ENCODE measurements around the gene BICD1.

BICD1 gene

DNA sequence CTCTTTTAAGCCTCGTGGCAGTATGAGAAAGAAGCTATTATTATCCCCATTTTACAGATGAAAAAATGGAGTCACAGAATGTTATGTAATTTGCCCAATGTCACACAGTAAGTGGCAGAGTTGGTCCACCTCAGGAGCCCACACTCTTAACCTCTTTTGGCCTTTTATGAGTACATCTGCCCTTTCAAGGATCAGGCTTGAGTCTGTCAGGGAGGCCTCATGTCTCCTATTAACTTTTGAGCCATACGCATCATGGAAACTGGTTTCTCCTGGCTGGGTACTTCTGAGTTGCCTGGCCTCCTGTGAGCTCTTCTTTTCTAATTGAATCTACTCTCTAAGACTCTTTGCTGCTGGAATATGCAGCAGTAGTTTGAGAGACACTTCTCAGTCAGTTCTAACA, 101.7 kb downstream of the BICD1 start:
- TF ChIP-seq CTCF (conservative IDR thresholded peaks at IDR 0.05): no peak
- no peak for TF ChIP-seq ZFX (IDR thresholded peaks at IDR 0.05)
- H3K27ac ChIP-seq: no peak overlapping the region

DNA sequence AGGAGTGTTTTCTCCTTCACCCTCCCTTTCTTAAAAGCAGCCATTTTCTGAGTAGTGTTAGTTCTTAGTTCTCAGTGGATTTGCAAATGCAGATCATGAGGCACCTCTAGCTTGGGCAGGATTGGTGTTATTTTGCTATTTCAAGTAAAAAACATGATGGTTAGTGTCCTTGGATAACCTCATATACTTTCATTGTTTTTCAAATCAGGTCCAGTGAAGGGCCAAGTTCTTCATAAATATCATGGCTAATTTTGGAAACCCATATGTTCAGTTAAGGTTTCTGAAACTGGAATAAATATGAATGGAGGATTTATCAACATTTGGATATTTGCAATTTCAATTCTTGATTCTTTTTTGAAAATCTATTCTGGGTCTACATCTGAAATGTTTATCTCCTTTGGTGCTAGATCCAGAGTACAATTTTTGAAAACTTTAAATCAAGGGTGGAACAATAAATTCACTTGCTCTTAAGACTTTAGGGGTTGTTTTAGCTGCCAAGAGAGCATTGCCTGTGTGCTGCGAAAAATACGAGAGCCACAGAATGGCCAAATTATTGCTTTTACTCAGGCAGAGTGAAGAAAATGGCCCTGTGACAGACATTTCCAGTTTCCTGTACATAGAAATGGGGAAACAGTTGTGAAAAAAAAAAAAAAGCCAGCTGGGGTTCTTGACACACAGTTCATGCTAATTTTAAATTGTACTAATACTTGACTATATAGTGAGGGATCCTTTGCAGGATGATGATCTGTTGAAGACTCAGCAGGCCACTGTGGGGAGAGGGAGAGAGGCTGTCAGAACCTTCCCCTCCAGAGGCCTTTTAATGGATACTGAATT, 104.6 kb downstream of the BICD1 start:
- TF ChIP-seq ZFX (IDR thresholded peaks at IDR 0.05): no peak
- TF ChIP-seq CTCF (conservative IDR thresholded peaks at IDR 0.05): no peak
- H3K27ac ChIP-seq: no peak overlapping the region

DNA sequence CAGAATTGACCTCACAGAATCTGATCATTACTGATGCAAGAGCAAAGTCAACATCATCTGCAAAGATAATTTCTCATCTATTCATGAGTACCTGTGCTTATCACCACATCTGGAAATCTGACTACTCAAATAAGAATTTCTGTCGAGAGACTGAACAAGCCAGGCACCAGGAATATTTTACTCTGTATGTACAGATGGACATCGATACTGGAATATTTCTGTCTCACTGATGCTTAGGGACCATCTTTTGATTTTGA, 105.2 kb downstream of the BICD1 start:
- H3K27ac ChIP-seq: no peak overlapping the region

GRCh38 chr12:32214723-32215122, 108.1 kb downstream of the BICD1 start:
- TF ChIP-seq CTCF (conservative IDR thresholded peaks at IDR 0.05) (no peak), ZFX (IDR thresholded peaks at IDR 0.05) (no peak)

More for the DNA sequence above, 105.2 kb downstream of the BICD1 start:
- TF ChIP-seq ZFX (IDR thresholded peaks at IDR 0.05): no peak
- no peak for TF ChIP-seq CTCF (conservative IDR thresholded peaks at IDR 0.05)

DNA sequence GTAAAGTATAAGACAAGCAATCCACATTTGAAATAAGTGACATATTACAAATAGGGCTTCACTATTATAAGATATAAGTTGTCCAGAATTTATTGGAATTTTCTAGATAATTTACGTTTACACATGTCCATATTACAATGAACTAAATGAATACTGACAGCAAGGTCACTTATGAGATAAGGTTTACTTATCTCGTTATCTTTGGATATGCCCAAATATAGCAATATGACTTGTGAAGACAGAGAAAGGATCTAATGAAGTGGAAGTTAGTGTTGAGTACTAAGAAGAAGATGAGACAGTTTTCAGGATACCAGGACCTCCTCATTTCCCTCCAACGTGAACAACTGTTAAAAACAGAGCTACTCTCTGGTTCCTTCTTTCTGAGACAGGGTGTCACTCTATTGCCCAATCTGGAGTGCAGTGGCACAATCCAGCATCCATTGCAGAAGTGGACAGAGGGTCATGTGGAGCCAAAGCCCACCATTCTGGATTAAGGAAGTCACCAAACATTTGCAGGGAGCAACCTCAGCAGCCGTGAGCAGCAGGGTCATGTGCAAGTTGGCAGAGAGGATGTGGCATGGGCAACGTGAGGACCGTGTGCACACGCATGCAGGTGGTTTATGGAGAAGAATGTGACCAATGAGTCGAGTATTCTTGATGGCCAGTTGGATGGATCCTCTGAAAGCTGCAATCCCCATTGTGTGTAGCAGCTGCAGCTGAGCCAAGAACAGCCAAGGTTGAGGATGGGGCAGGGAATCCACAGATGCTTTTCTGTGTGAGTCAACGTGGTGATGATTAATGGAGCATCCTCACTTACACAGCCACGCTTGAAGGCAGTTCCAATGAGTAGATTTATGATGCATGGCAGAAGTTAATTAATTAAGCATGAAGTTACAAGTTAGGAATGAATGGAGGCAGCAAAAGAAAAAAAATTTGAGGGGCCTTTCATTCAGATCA, 111.0 kb downstream of the BICD1 start:
- TF ChIP-seq ZFX (IDR thresholded peaks at IDR 0.05): no peak
- no peak for TF ChIP-seq CTCF (conservative IDR thresholded peaks at IDR 0.05)
- H3K27ac ChIP-seq: no peak overlapping the region

More at GRCh38 chr12:32214723-32215122, 108.1 kb downstream of the BICD1 start:
- no peak overlapping the region for H3K27ac ChIP-seq

GRCh38 chr12:32223941-32224340, 117.3 kb downstream of the BICD1 start:
- no peak overlapping the region for H3K27ac ChIP-seq
- no peak for TF ChIP-seq CTCF (conservative IDR thresholded peaks at IDR 0.05)
- no peak for TF ChIP-seq ZFX (IDR thresholded peaks at IDR 0.05)

GRCh38 chr12:32226768-32227167, 120.1 kb downstream of the BICD1 start:
- H3K27ac ChIP-seq: no peak overlapping the region
- no peak for TF ChIP-seq CTCF (conservative IDR thresholded peaks at IDR 0.05)
- no peak for TF ChIP-seq ZFX (IDR thresholded peaks at IDR 0.05)
